IMR-90 (cell line): Measurements from ENCODE around the gene BCAS3. TPM values are rescaled to one million over a fixed set of nuclear protein-coding genes. Genes with fewer than 3 reads are reported as not detected.

ENCODE experiments used
- ATAC-seq: fragments of 200-7000 bp; cut with Tn5 transposase; 2 replicates; pipeline ENCODE4 v1.9.1; 2020; ENCODE audit warnings: low read depth, mild to moderate bottlenecking, moderate library complexity
- BruUV-seq: library from RNA; stranded (reverse); fragments of 400-500 nt; replicated peaks from 2 replicates; lab custom pipeline; 2021; lab: Mats Ljungman, UMichigan
- CTCF ChIA-PET: fragments of 300-600 bp; formaldehyde crosslinking; extraction: SDS; loops from one replicate; lab custom pipeline; 2021; ENCODE audit warnings: antibody characterized with exemption; lab: Yijun Ruan, JAX
- POLR2A ChIA-PET: fragments of 300-600 bp; sonication (Branson Sonifier 250); formaldehyde crosslinking; loops from one replicate; lab custom pipeline; 2022; ENCODE audit warnings: antibody characterized with exemption; ENCODE audit not compliant: unreplicated experiment; lab: Charles Lee
- DNase-seq: peaks from one replicate; pipeline ENCODE4 v3.0.0; 2013
- H2AFZ ChIP-seq: replicated peaks from 2 replicates; pipeline ENCODE3; 2013; ENCODE audit warnings: low read length, mild to moderate bottlenecking; ENCODE audit not compliant: poor library complexity
- H2AK5ac ChIP-seq: 2 replicates; pipeline ENCODE4 v1.6.1; 2013; ENCODE audit warnings: low read depth, low read length, inconsistent platforms
- H2AK9ac ChIP-seq: replicated peaks from 2 replicates; pipeline ENCODE3; 2013; ENCODE audit warnings: mild to moderate bottlenecking, low read depth, low read length, moderate library complexity; ENCODE audit not compliant: poor library complexity
- H2BK120ac ChIP-seq: 2 replicates; pipeline ENCODE4 v1.6.1; 2013; ENCODE audit warnings: low read depth, low read length, inconsistent platforms
- H2BK15ac ChIP-seq: 3 replicates; pipeline ENCODE4 v1.6.1; 2013; ENCODE audit warnings: low read depth, low read length, inconsistent platforms
- H2BK20ac ChIP-seq: 2 replicates; pipeline ENCODE4 v1.6.1; 2013; ENCODE audit warnings: low read depth, mild to moderate bottlenecking, inconsistent platforms, low read length, moderate library complexity
- H2BK5ac ChIP-seq: 2 replicates; pipeline ENCODE4 v1.6.1; 2013; ENCODE audit warnings: mild to moderate bottlenecking, low read depth, low read length, inconsistent platforms; ENCODE audit not compliant: poor library complexity, severe bottlenecking
- H3K14ac ChIP-seq: replicated peaks from 2 replicates; pipeline ENCODE4 v1.6.1; 2013; ENCODE audit warnings: low read depth, low read length, inconsistent platforms
- H3K18ac ChIP-seq: 2 replicates; pipeline ENCODE4 v1.6.1; 2013; ENCODE audit warnings: low read depth, low read length, control low read depth
- H3K23ac ChIP-seq: 2 replicates; pipeline ENCODE4 v1.6.1; 2013; ENCODE audit warnings: low read depth, low read length, inconsistent platforms
- H3K27ac ChIP-seq: 2 replicates; pipeline ENCODE4 v1.5.1; 2013; ENCODE audit warnings: mild to moderate bottlenecking, control low read depth, low read length; ENCODE audit not compliant: insufficient read depth
- H3K27me3 ChIP-seq: 2 replicates; pipeline ENCODE4 v1.6.1; 2013; ENCODE audit warnings: low read length; ENCODE audit not compliant: control insufficient read depth, insufficient read depth
- H3K36me3 ChIP-seq: 2 replicates; pipeline ENCODE4 v1.6.1; 2013; ENCODE audit warnings: low read length, mixed read lengths; ENCODE audit not compliant: control insufficient read depth, insufficient read depth
- H3K4ac ChIP-seq: 2 replicates; pipeline ENCODE4 v1.6.1; 2013; ENCODE audit warnings: low read depth, low read length, inconsistent platforms
- H3K4me1 ChIP-seq: 2 replicates; pipeline ENCODE4 v1.6.1; 2013; ENCODE audit warnings: low read length, mixed read lengths; ENCODE audit not compliant: control insufficient read depth, insufficient read depth
- H3K4me2 ChIP-seq: 2 replicates; pipeline ENCODE4 v1.6.1; 2013; ENCODE audit warnings: low read depth, mild to moderate bottlenecking, control low read depth, low read length, moderate library complexity
- H3K4me3 ChIP-seq: 2 replicates; pipeline ENCODE4 v1.5.1; 2013; ENCODE audit warnings: low read depth, mild to moderate bottlenecking, control low read depth, low read length, moderate library complexity; ENCODE audit not compliant: insufficient read depth
- H3K56ac ChIP-seq: 2 replicates; pipeline ENCODE4 v1.6.1; 2013; ENCODE audit warnings: low read length, inconsistent platforms; ENCODE audit not compliant: insufficient read depth; ENCODE audit errors: extremely low read depth
- H3K79me1 ChIP-seq, 2 experiments: 2 replicates each; pipeline ENCODE4 v1.6.1; 2013; ENCODE audit warnings: low read length in 2 of 2, inconsistent platforms in 1 of 2, low read depth in 1 of 2
- H3K9ac ChIP-seq: 2 replicates; pipeline ENCODE4 v1.6.1; 2013; ENCODE audit warnings: low read depth, low read length, control low read depth
- H3K9me1 ChIP-seq: 2 replicates; pipeline ENCODE4 v1.6.1; 2013; ENCODE audit warnings: low read length, inconsistent platforms; ENCODE audit not compliant: insufficient read depth
- H3K9me3 ChIP-seq: 2 replicates; pipeline ENCODE4 v1.6.1; 2013; ENCODE audit warnings: low read length; ENCODE audit not compliant: control insufficient read depth, insufficient read depth
- H4K20me1 ChIP-seq: 2 replicates; pipeline ENCODE4 v1.6.1; 2013; ENCODE audit warnings: low read length, inconsistent platforms; ENCODE audit not compliant: insufficient read depth
- H4K5ac ChIP-seq: 2 replicates; pipeline ENCODE4 v1.6.1; 2013; ENCODE audit warnings: mild to moderate bottlenecking, low read depth, low read length, control low read depth
- H4K8ac ChIP-seq, 2 experiments: 2 replicates each; pipeline ENCODE4 v1.6.1; 2013; ENCODE audit warnings: low read depth in 2 of 2, low read length in 2 of 2, control low read depth in 1 of 2, inconsistent platforms in 1 of 2
- H4K91ac ChIP-seq: 2 replicates; pipeline ENCODE4 v1.6.1; 2013; ENCODE audit warnings: low read depth, low read length, inconsistent platforms; ENCODE audit not compliant: insufficient read depth
- BHLHE40 ChIP-seq: fragments of 150-350 bp; IDR thresholded peaks from 2 replicates; pipeline ENCODE4 v1.6.1; 2016; ENCODE audit warnings: mild to moderate bottlenecking, low read depth, low read length
- CEBPB ChIP-seq: IDR thresholded peaks from 2 replicates; pipeline ENCODE4 v1.6.1; 2012; ENCODE audit warnings: low read depth, low read length, improper control_type of control experiment
- FOS ChIP-seq: fragments of 150-350 bp; IDR thresholded peaks from 2 replicates; pipeline ENCODE4 v1.6.1; 2016; ENCODE audit warnings: low read depth, low read length
- MAFK ChIP-seq: IDR thresholded peaks from 2 replicates; pipeline ENCODE4 v1.6.1; 2012; ENCODE audit warnings: low read depth, low read length, improper control_type of control experiment
- MAZ ChIP-seq: IDR thresholded peaks from 2 replicates; pipeline ENCODE4 v1.6.1; 2012; ENCODE audit warnings: low read depth, mild to moderate bottlenecking, low read length, improper control_type of control experiment, moderate library complexity, borderline replicate concordance
- NFE2L2 ChIP-seq: fragments of 150-350 bp; IDR thresholded peaks from 2 replicates; pipeline ENCODE4 v1.6.1; 2016; ENCODE audit warnings: low read depth, mild to moderate bottlenecking, low read length
- POLR2A ChIP-seq: IDR thresholded peaks from 2 replicates; pipeline ENCODE4 v1.6.1; 2012; ENCODE audit warnings: mild to moderate bottlenecking, low read depth, low read length
- RCOR1 ChIP-seq: IDR thresholded peaks from 2 replicates; pipeline ENCODE4 v1.6.1; 2012; ENCODE audit warnings: mild to moderate bottlenecking, low read length, improper control_type of control experiment; ENCODE audit not compliant: insufficient replicate concordance
- SMC3 ChIP-seq: fragments of 150-350 bp; IDR thresholded peaks from 2 replicates; pipeline ENCODE4 v1.6.1; 2016; ENCODE audit warnings: low read depth, mild to moderate bottlenecking, antibody characterized with exemption, low read length, moderate library complexity
- USF2 ChIP-seq: fragments of 150-350 bp; IDR thresholded peaks from 2 replicates; pipeline ENCODE4 v1.6.1; 2017; ENCODE audit warnings: mild to moderate bottlenecking, antibody characterized with exemption, low read length, low read depth
- WGBS, 2 experiments: methylation state at CpG; one replicate each; pipeline versions ENCODE4 v1.1.5 to v1.1.7; 2013; ENCODE audit warnings: missing lambda C conversion rate in 2 of 2; ENCODE audit not compliant: insufficient read length in 1 of 2; ENCODE audit errors: extremely low coverage in 2 of 2; 5-methylcytosine and 5-hydroxymethylcytosine counted together
- dilution Hi-C: fragments of 300-500 bp; cut with HindIII; formaldehyde crosslinking; loops from one replicate; pipeline ENCODE4 v1.14.3; 2018; ENCODE audit warnings: low sequenced_read_pairs; ENCODE audit not compliant: unreplicated experiment
- in situ Hi-C: fragments of 300-500 bp; cut with MboI; formaldehyde crosslinking; loops from 3 replicates; pipeline ENCODE4 v1.14.3; 2019; ENCODE audit warnings: low sequenced_read_pairs, inconsistent platforms, mixed read lengths
- intact Hi-C: fragments of 100-400 bp; cut with micrococcal nuclease; formaldehyde crosslinking; loops from 2 replicates; pipeline ENCODE4 v1.10.0; 2022
- polyA plus RNA-seq, 3 experiments: library from polyadenylated mRNA; depleted of rRNA; stranded (reverse); fragments of >200 nt; gene quantifications; 2 replicates each; pipeline ENCODE4 v1.2.3, GENCODE V29; 2012; ENCODE audit warnings: low replicate concordance in 1 of 3
- total RNA-seq: library from RNA; depleted of rRNA; stranded (reverse); fragments of >200 nt; gene quantifications from 2 replicates; pipeline ENCODE4 v1.2.3, GENCODE V29; 2012

The BCAS3 gene
- total and polyA plus RNA-seq, 2 of the 4 experiments (the other 2 are of a cell fraction) = 6.3 to 27.1 TPM

GRCh38 chr17:61285526-61286320 is 608.1 kb downstream of the BCAS3 start:
- H3K4me2 ChIP-seq = peak overlapping the region; percentile 52

More at GRCh38 chr17:61285526-61286320, 608.1 kb downstream of the BCAS3 start:
- H3K4me3 ChIP-seq = no peak overlapping the region
- peak overlapping the region; percentile 98 for H4K91ac ChIP-seq
- peak overlapping the region; percentile 98 for H2BK20ac ChIP-seq
- H3K4ac ChIP-seq = peak overlapping the region; percentile 99
- H2BK5ac ChIP-seq = peak overlapping the region; percentile 92
- no peak overlapping the region for H2AK9ac ChIP-seq
- peak overlapping the region; percentile 94 for H3K18ac ChIP-seq
- ATAC-seq (peak; percentile 81), DNase-seq (peak; percentile 98)
- H3K27me3 ChIP-seq = no peaks in the 10 kb centered on the region
- peak overlapping the region; percentile 94 for H3K14ac ChIP-seq
- no peaks in the 10 kb centered on the region for H3K36me3 ChIP-seq
- intact Hi-C loops (no loop called here), dilution Hi-C loops (no loop called here), in situ Hi-C loops (no loop called here)
- H3K9me3 ChIP-seq = no peaks in the 10 kb centered on the region
- H4K8ac ChIP-seq = peak overlapping the region; percentile 80 to 95
- H4K5ac ChIP-seq = peak overlapping the region; percentile 96
- TF ChIP-seq MAFK = 0 out of 2 replicates have a peak, but pooled peaks have one; percentile 20
- TF ChIP-seq NFE2L2 = peak; percentile 7; the same call in 1 of the 2 replicates
- no peak for TF ChIP-seq POLR2A
- no peak for TF ChIP-seq MAZ
- no peak for TF ChIP-seq RCOR1
- TF ChIP-seq USF2 = no peak
- peak; percentile 27; the same call in 1 of the 2 replicates for TF ChIP-seq SMC3
- TF ChIP-seq BHLHE40 = peak; percentile 44; the same call in 1 of the 2 replicates
- TF ChIP-seq CEBPB = peak; percentile 90
- peak; percentile 78 for TF ChIP-seq FOS
- CTCF ChIA-PET = interaction anchor here (0.7 to 2.0 kb wide), 2 partner anchors 22 to 40 kb away, joined by 3 to 5 read pairs; no protein-coding TSS in a partner anchor
- POLR2A ChIA-PET = interaction anchor here (0.5 to 0.6 kb wide), 3 partner anchors 14 to 47 kb away, joined by 3 to 5 read pairs (median 3); no protein-coding TSS in a partner anchor
- H2BK120ac ChIP-seq = peak overlapping the region; percentile 98
- H3K79me1 ChIP-seq = peaks cover 0 to 16% of the 10 kb centered on the region in 2 experiments; a peak in 2 of 4 replicates
- no TSS peak for BruUV-seq
- H4K20me1 ChIP-seq = no peaks in the 10 kb centered on the region
- H3K9ac ChIP-seq = peak overlapping the region; percentile 56; the same call in 1 of the 2 replicates
- H2AK5ac ChIP-seq = peak overlapping the region; percentile 100
- peak overlapping the region; percentile 94; the same call in 1 of the 2 replicates for H3K23ac ChIP-seq
- peak overlapping the region; percentile 97 for H2BK15ac ChIP-seq
- H3K56ac ChIP-seq = peak overlapping the region; percentile 72
- H2AFZ ChIP-seq = peak overlapping the region; percentile 55
- 0% methylated on average over 2 of the region's 11 CpGs; no CpG with 5 or more reads in 1 of the 2 experiments for WGBS, 2 experiments
- H3K4me1 ChIP-seq = peaks cover 28% of the 10 kb centered on the region
- H3K9me1 ChIP-seq = peaks cover 21% of the 10 kb centered on the region
- peak overlapping the region; percentile 74 for H3K27ac ChIP-seq
